ENCODE results near the gene ITPKB.

ITPKB gene

GRCh38 chr1:226743259-226743658, 4.2 kb upstream of the ITPKB start:
- no peak for DNase-seq (ENCODE audit: extremely low read depth, insufficient read length)
- no peaks in the 10 kb centered on the region for H3K27me3 ChIP-seq (replicated peaks; ENCODE audit: control insufficient read depth, insufficient read depth, low read length)
- no peak overlapping the region for H3K4me3 ChIP-seq (replicated peaks; ENCODE audit: low read depth, low read length)
- H3K36me3 ChIP-seq (ENCODE audit: control insufficient read depth, insufficient read depth, low read length), result no peaks in the 10 kb centered on the region
- no peak for TF ChIP-seq CTCF (IDR thresholded peaks at IDR 0.05; ENCODE audit: insufficient read depth, low read length, poor library complexity, severe bottlenecking)

- no peak for TF ChIP-seq CTCF (IDR thresholded peaks at IDR 0.05; ENCODE audit: insufficient read depth, low read length, poor library complexity, severe bottlenecking)
- DNase-seq (ENCODE audit: extremely low read depth, insufficient read length), result no peak
- Histone ChIP-seq H3K27me3 (replicated peaks; ENCODE audit: control insufficient read depth, insufficient read depth, low read length) (no peaks in the 10 kb centered on the region), H3K36me3 (ENCODE audit: control insufficient read depth, insufficient read depth, low read length) (no peaks in the 10 kb centered on the region; the same call in none of the 2 replicates), H3K4me3 (replicated peaks; ENCODE audit: low read depth, low read length) (no peak overlapping the region)
These were observed 1.9 kb upstream of the ITPKB start for GRCh38 chr1:226741009-226741408.

- TF ChIP-seq CTCF (IDR thresholded peaks at IDR 0.05; ENCODE audit: insufficient read depth, low read length, poor library complexity, severe bottlenecking), result no peak
- H3K4me3 ChIP-seq (replicated peaks; ENCODE audit: low read depth, low read length), result peak overlapping the region; percentile 90; the same call in 1 of the 2 replicates
These were observed 599 bp upstream of the ITPKB start for GRCh38 chr1:226739696-226740065.

GRCh38 chr1:226738421-226738994, 574 bp downstream of the ITPKB start:
- peaks cover 7% of the 10 kb centered on the region for H3K36me3 ChIP-seq (ENCODE audit: control insufficient read depth, insufficient read depth, low read length)
- peak overlapping the region; percentile 90 for H3K4me3 ChIP-seq (replicated peaks; ENCODE audit: low read depth, low read length)
- TF ChIP-seq CTCF (IDR thresholded peaks at IDR 0.05; ENCODE audit: insufficient read depth, low read length, poor library complexity, severe bottlenecking), result peak; percentile 26
- H3K27me3 ChIP-seq (replicated peaks; ENCODE audit: control insufficient read depth, insufficient read depth, low read length), result no peaks in the 10 kb centered on the region
- DNase-seq (ENCODE audit: extremely low read depth, insufficient read length), result peak; percentile 68

More at GRCh38 chr1:226739696-226740065, 599 bp upstream of the ITPKB start:
- Histone ChIP-seq H3K27me3 (replicated peaks; ENCODE audit: control insufficient read depth, insufficient read depth, low read length) (no peaks in the 10 kb centered on the region), H3K36me3 (ENCODE audit: control insufficient read depth, insufficient read depth, low read length) (peaks cover 4% of the 10 kb centered on the region)
- DNase-seq (ENCODE audit: extremely low read depth, insufficient read length), result no peak

GRCh38 chr1:226737819-226738420, 1.2 kb downstream of the ITPKB start:
- no peaks in the 10 kb centered on the region for H3K27me3 ChIP-seq (replicated peaks; ENCODE audit: control insufficient read depth, insufficient read depth, low read length)
- peak; percentile 67 for DNase-seq (ENCODE audit: extremely low read depth, insufficient read length)
- H3K4me3 ChIP-seq (replicated peaks; ENCODE audit: low read depth, low read length), result peak overlapping the region; percentile 90
- peaks cover 8% of the 10 kb centered on the region for H3K36me3 ChIP-seq (ENCODE audit: control insufficient read depth, insufficient read depth, low read length)
- no peak for TF ChIP-seq CTCF (IDR thresholded peaks at IDR 0.05; ENCODE audit: insufficient read depth, low read length, poor library complexity, severe bottlenecking)
